ENCODE measurements around the gene AIP.
A peak's percentile ranks its signal among the peaks of the same experiment; 100 is the strongest.
"Not testable (repeated sequence)": the region's sequence is repeated elsewhere in the genome, so short reads cannot be mapped to it uniquely, and the experiment has no call there.

The AIP gene

GRCh38 chr11:67507864-67508485 is 25.1 kb downstream of the AIP start, which contains the start of gene CDK2AP2:
Gene CDK2AP2, minus strand, starts transcription at chr11:67508162. Its CDS starts 80 bp downstream, at chr11:67508082.
- peak; percentile 99 for DNase-seq

- peak; percentile 99 for DNase-seq
Observed at GRCh38 chr11:67508486-67509121, 25.8 kb downstream of the AIP start.

GRCh38 chr11:67510023-67510345 is 27.2 kb downstream of the AIP start:
- no peak for DNase-seq

- DNase-seq: not testable (repeated sequence)
Observed at GRCh38 chr11:67511558-67511957, 28.7 kb downstream of the AIP start.

- no peak for DNase-seq
Observed at GRCh38 chr11:67514116-67514515, 31.3 kb downstream of the AIP start.

GRCh38 chr11:67516806-67517205 is 34.0 kb downstream of the AIP start:
- DNase-seq: no peak

GRCh38 chr11:67517784-67518552 is 35.1 kb downstream of the AIP start:
- DNase-seq: no peak

GRCh38 chr11:67519726-67520125 is 36.9 kb downstream of the AIP start:
- no peak for DNase-seq

- no peak for DNase-seq
Observed at GRCh38 chr11:67520856-67521824, 38.3 kb downstream of the AIP start.

GRCh38 chr11:67521924-67522323 is 39.1 kb downstream of the AIP start:
- DNase-seq: no peak

- DNase-seq: no peak
Observed at GRCh38 chr11:67522338-67522737, 39.5 kb downstream of the AIP start.

- DNase-seq: no peak
Observed at GRCh38 chr11:67522844-67523555, 40.2 kb downstream of the AIP start, which contains the start of gene CABP2. Gene CABP2, minus strand, starts transcription at chr11:67523446. Its CDS starts 120 bp downstream, at chr11:67523326.

GRCh38 chr11:67523556-67524479 is 41.0 kb downstream of the AIP start:
- no peak for DNase-seq

GRCh38 chr11:67524480-67524808 is 41.6 kb downstream of the AIP start:
- no peak for DNase-seq

GRCh38 chr11:67525275-67525976 is 42.6 kb downstream of the AIP start:
- DNase-seq: no peak

- DNase-seq: no peak
Observed at GRCh38 chr11:67528376-67528775, 45.5 kb downstream of the AIP start.

GRCh38 chr11:67530282-67530592 is 47.4 kb downstream of the AIP start:
- no peak for DNase-seq

GRCh38 chr11:67532889-67533288 is 50.1 kb downstream of the AIP start:
- no peak for DNase-seq

- peak; percentile 14 for DNase-seq
Observed at GRCh38 chr11:67534070-67534679, 51.3 kb downstream of the AIP start.

GRCh38 chr11:67535561-67535960 is 52.7 kb downstream of the AIP start:
- DNase-seq: no peak
